Osteoblast (primary cell): ENCODE data around the gene DDX49. TPM values are rescaled to one million over a fixed set of nuclear protein-coding genes. Genes with fewer than 3 reads are reported as not detected.

ENCODE experiments used
- DNase-seq: peaks from one replicate; pipeline ENCODE4 v3.0.0; 2011; ENCODE audit warnings: low spot score, mixed read lengths; ENCODE audit not compliant: insufficient read length; ENCODE audit errors: missing footprints
- H2AFZ ChIP-seq: 2 replicates; pipeline ENCODE4 v1.6.0; 2011; ENCODE audit warnings: mild to moderate bottlenecking, low read length
- H3K27ac ChIP-seq: 2 replicates; pipeline ENCODE4 v1.5.1; 2011; ENCODE audit warnings: mild to moderate bottlenecking, low read depth, low read length, moderate library complexity
- H3K27me3 ChIP-seq: 2 replicates; pipeline ENCODE4 v1.6.0; 2012; ENCODE audit warnings: mild to moderate bottlenecking, control low read depth, inconsistent platforms, low read length, moderate library complexity; ENCODE audit not compliant: insufficient read depth
- H3K36me3 ChIP-seq: 2 replicates; pipeline ENCODE4 v1.5.1; 2011; ENCODE audit warnings: mild to moderate bottlenecking, low read length, control low read depth, moderate library complexity; ENCODE audit not compliant: insufficient read depth
- H3K4me1 ChIP-seq: 2 replicates; pipeline ENCODE4 v1.5.1; 2011; ENCODE audit warnings: mild to moderate bottlenecking, low read length, control low read depth, moderate library complexity; ENCODE audit not compliant: insufficient read depth
- H3K4me2 ChIP-seq: 2 replicates; pipeline ENCODE4 v1.6.0; 2011; ENCODE audit warnings: mild to moderate bottlenecking, low read length; ENCODE audit not compliant: insufficient read depth
- H3K4me3 ChIP-seq: fragments of 200-600 bp; sonication (generic); 3 replicates; pipeline ENCODE4 v1.5.1; 2012; ENCODE audit warnings: mild to moderate bottlenecking, low read length, inconsistent platforms; ENCODE audit not compliant: insufficient read depth
- H3K79me2 ChIP-seq: 2 replicates; pipeline ENCODE4 v1.6.0; 2012; ENCODE audit warnings: mild to moderate bottlenecking, low read length, control low read depth, inconsistent platforms; ENCODE audit not compliant: insufficient read depth
- H3K9me3 ChIP-seq: 2 replicates; pipeline ENCODE4 v1.5.1; 2011; ENCODE audit warnings: low read depth, low read length, control low read depth
- H4K20me1 ChIP-seq: 2 replicates; pipeline ENCODE4 v1.6.0; 2012; ENCODE audit warnings: mild to moderate bottlenecking, low read length, control low read depth; ENCODE audit not compliant: insufficient read depth
- CTCF ChIP-seq: IDR thresholded peaks from 2 replicates; pipeline ENCODE4 v1.5.1; 2011; ENCODE audit warnings: mild to moderate bottlenecking, low read depth, low read length, moderate library complexity; ENCODE audit errors: extremely low read depth
- total RNA-seq: library from RNA; depleted of rRNA; stranded (reverse); fragments of >200 nt; gene quantifications from 2 replicates; pipeline ENCODE4 v1.2.3, GENCODE V29; 2012

DDX49 gene
- total RNA-seq, 1 donor = 46.7 TPM

- TF ChIP-seq CTCF = no peak
- Histone ChIP-seq H3K27ac (no peak overlapping the region), H3K79me2 (peaks cover 35% of the 10 kb centered on the region), H4K20me1 (peaks cover 4% of the 10 kb centered on the region), H3K4me2 (peak overlapping the region; percentile 91), H2AFZ (no peak overlapping the region), H3K9me3 (no peaks in the 10 kb centered on the region), H3K27me3 (no peaks in the 10 kb centered on the region), H3K4me1 (peaks cover 7% of the 10 kb centered on the region), H3K4me3 (no peak overlapping the region), H3K36me3 (peaks cover 25% of the 10 kb centered on the region)
- peak; percentile 75 for DNase-seq
Measured at GRCh38 chr19:18939163-18939562, 19.6 kb downstream of the DDX49 start.

- Histone ChIP-seq H3K4me3 (peak overlapping the region; percentile 88), H3K79me2 (peaks cover 35% of the 10 kb centered on the region), H3K9me3 (no peaks in the 10 kb centered on the region), H3K36me3 (peaks cover 19% of the 10 kb centered on the region), H4K20me1 (peaks cover 4% of the 10 kb centered on the region), H3K27me3 (no peaks in the 10 kb centered on the region), H3K4me1 (peaks cover 7% of the 10 kb centered on the region), H2AFZ (peak overlapping the region; percentile 80), H3K4me2 (peak overlapping the region; percentile 91), H3K27ac (peak overlapping the region; percentile 78)
- DNase-seq = peak; percentile 99
- no peak for TF ChIP-seq CTCF
Measured at GRCh38 chr19:18939922-18940768, 20.6 kb downstream of the DDX49 start.

GRCh38 chr19:18940769-18941627 lies 21.5 kb downstream of the DDX49 start, which contains the start of gene HOMER3:
Gene HOMER3 (minus strand): TSS chr19:18941217. CDS start chr19:18938982, 2,235 bp downstream.
- H3K27me3 ChIP-seq = no peaks in the 10 kb centered on the region
- H3K4me2 ChIP-seq = peak within 1 kb of the TSS; percentile 91
- H3K9me3 ChIP-seq = no peaks in the 10 kb centered on the region
- H3K79me2 ChIP-seq = peaks cover 35% of the 10 kb centered on the region
- TF ChIP-seq CTCF = peak; percentile 9
- H3K36me3 ChIP-seq = peaks cover 15% of the 10 kb centered on the region
- peak; percentile 100 for DNase-seq
- H3K27ac ChIP-seq = peak within 1 kb of the TSS; percentile 78
- peak within 1 kb of the TSS; percentile 90 for H2AFZ ChIP-seq
- peaks cover 7% of the 10 kb centered on the region for H3K4me1 ChIP-seq
- peak within 1 kb of the TSS; percentile 88 for H3K4me3 ChIP-seq
- peaks cover 4% of the 10 kb centered on the region for H4K20me1 ChIP-seq
